Cerebellar cortex (tissue), 1 donor: ENCODE data around the gene PTPRN2.
A peak's percentile ranks its signal among the peaks of the same experiment; 100 is the strongest.
"Not testable (repeated sequence)": the region's sequence is repeated elsewhere in the genome, so short reads cannot be mapped to it uniquely, and the experiment has no call there.

ENCODE experiments used
- DNase-seq: peaks from one replicate; pipeline ENCODE4 v3.0.0-alpha.2; 2015; ENCODE audit warnings: low spot score

PTPRN2 gene

GRCh38 chr7:158516524-158516923 is 71.1 kb downstream of the PTPRN2 start:
- no peak for DNase-seq

GRCh38 chr7:158512869-158513268 is 74.8 kb downstream of the PTPRN2 start:
- no peak for DNase-seq

- DNase-seq, result no peak
Measured at GRCh38 chr7:158512042-158512441, 75.6 kb downstream of the PTPRN2 start.

GRCh38 chr7:158508802-158509385 is 78.7 kb downstream of the PTPRN2 start:
- no peak for DNase-seq

- not testable (repeated sequence) for DNase-seq
Measured at GRCh38 chr7:158508321-158508720, 79.3 kb downstream of the PTPRN2 start.

GRCh38 chr7:158507917-158508316 is 79.7 kb downstream of the PTPRN2 start:
- DNase-seq, result no peak

- not testable (repeated sequence) for DNase-seq
Measured at GRCh38 chr7:158507175-158507574, 80.4 kb downstream of the PTPRN2 start.

GRCh38 chr7:158506626-158507025 is 81.0 kb downstream of the PTPRN2 start:
- DNase-seq, result no peak

- no peak for DNase-seq
Measured at GRCh38 chr7:158505683-158506082, 81.9 kb downstream of the PTPRN2 start.

- DNase-seq, result no peak
Measured at GRCh38 chr7:158502068-158502750, 85.4 kb downstream of the PTPRN2 start.

- DNase-seq, result no peak
Measured at GRCh38 chr7:158501393-158502067, 86.1 kb downstream of the PTPRN2 start.

GRCh38 chr7:158500651-158501052 is 87.0 kb downstream of the PTPRN2 start:
- no peak for DNase-seq

- no peak for DNase-seq
Measured at GRCh38 chr7:158499082-158499455, 88.6 kb downstream of the PTPRN2 start.

GRCh38 chr7:158498443-158499081 is 89.1 kb downstream of the PTPRN2 start:
- DNase-seq, result no peak

- DNase-seq, result no peak
Measured at GRCh38 chr7:158497627-158498026, 90.0 kb downstream of the PTPRN2 start.

- DNase-seq, result peak; percentile 21
Measured at GRCh38 chr7:158495786-158496185, 91.8 kb downstream of the PTPRN2 start.

GRCh38 chr7:158495216-158495615 is 92.4 kb downstream of the PTPRN2 start:
- no peak for DNase-seq

- no peak for DNase-seq
Measured at GRCh38 chr7:158494643-158495042, 93.0 kb downstream of the PTPRN2 start.

- DNase-seq, result peak; percentile 35
Measured at GRCh38 chr7:158494162-158494586, 93.4 kb downstream of the PTPRN2 start.

- DNase-seq, result peak; percentile 9
Measured at GRCh38 chr7:158492367-158492764, 95.3 kb downstream of the PTPRN2 start.

GRCh38 chr7:158491094-158491493 is 96.5 kb downstream of the PTPRN2 start:
- DNase-seq, result no peak

- DNase-seq, result no peak
Measured at GRCh38 chr7:158490171-158490782, 97.3 kb downstream of the PTPRN2 start.
